GM21619 (cell line): ENCODE measurements around the gene AURKAIP1.

Experiments used
- ATAC-seq: cut with Tn5 transposase; IDR thresholded peaks from one replicate; pipeline ENCODE4 v1.9.1; 2021; ENCODE audit not compliant: unreplicated experiment

The AURKAIP1 gene

GRCh38 chr1:1361982-1362423 is 13.0 kb downstream of the AURKAIP1 start:
- ATAC-seq, result no peak

GRCh38 chr1:1361233-1361981 is 13.6 kb downstream of the AURKAIP1 start:
- no peak for ATAC-seq

- no peak for ATAC-seq
These were observed 14.4 kb downstream of the AURKAIP1 start for GRCh38 chr1:1360506-1361169.

- ATAC-seq, result no peak
These were observed 15.1 kb downstream of the AURKAIP1 start for GRCh38 chr1:1359664-1360468.

GRCh38 chr1:1359308-1359663 is 15.7 kb downstream of the AURKAIP1 start:
- no peak for ATAC-seq

GRCh38 chr1:1358433-1359271 is 16.4 kb downstream of the AURKAIP1 start, which contains the start of gene MXRA8:
Gene MXRA8 (minus strand): TSS chr1:1358555. CDS start chr1:1358504, 51 bp downstream.
- no peak for ATAC-seq

GRCh38 chr1:1357871-1358432 is 17.1 kb downstream of the AURKAIP1 start:
- ATAC-seq, result no peak

- no peak for ATAC-seq
These were observed 18.1 kb downstream of the AURKAIP1 start for GRCh38 chr1:1356796-1357401.

- no peak for ATAC-seq
These were observed 18.7 kb downstream of the AURKAIP1 start for GRCh38 chr1:1356166-1356795.

GRCh38 chr1:1355416-1355815 is 19.6 kb downstream of the AURKAIP1 start:
- no peak for ATAC-seq

DNA sequence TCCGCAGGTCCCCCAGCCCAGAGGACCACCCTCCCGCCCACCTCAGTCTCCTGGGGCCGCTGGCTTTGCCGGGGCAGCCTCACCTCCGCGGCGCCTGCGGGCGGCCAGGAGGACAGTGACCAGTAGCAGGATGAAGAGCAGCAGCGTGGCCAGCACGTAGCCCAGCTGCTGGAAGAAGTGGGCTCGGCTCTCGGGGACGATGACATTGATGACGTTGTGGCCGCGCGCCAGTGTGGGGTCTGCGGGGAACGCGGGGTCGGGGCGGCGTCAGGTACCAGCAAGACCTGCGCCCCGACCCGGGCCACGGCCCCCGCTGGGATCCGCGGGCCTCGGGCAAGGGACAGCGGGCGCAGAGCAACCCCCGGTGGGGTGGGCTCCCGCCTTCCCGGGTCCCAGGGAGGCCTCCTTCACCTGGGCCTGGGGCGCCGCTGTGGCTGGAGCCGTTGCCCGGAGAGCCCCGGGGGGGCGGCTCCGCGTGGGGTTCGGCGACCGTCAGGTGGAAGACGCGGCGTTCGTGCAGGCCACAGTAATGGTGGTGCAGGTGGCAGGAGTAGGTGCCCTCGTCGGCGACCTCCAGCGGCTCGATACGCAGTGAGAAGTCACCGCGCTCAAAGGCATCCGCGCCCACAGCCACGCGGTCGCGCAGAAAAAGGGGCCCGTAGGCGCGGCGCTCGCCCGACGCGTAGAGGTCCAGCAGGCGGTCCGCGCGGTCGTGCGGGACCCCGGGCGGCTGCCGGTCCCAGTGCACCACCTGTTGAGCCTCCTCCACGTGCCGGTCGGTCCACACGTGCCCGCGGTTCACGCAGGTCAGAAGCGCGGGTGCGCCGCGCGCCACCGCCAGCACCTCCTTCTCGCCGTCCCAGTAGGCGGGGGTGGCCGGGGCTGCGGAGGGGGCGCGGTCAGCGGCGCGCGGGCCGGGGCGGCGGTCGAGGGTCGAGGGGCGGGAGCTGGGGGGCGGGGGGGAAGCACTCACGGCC is 20.4 kb downstream of the AURKAIP1 start:
- no peak for ATAC-seq

DNA sequence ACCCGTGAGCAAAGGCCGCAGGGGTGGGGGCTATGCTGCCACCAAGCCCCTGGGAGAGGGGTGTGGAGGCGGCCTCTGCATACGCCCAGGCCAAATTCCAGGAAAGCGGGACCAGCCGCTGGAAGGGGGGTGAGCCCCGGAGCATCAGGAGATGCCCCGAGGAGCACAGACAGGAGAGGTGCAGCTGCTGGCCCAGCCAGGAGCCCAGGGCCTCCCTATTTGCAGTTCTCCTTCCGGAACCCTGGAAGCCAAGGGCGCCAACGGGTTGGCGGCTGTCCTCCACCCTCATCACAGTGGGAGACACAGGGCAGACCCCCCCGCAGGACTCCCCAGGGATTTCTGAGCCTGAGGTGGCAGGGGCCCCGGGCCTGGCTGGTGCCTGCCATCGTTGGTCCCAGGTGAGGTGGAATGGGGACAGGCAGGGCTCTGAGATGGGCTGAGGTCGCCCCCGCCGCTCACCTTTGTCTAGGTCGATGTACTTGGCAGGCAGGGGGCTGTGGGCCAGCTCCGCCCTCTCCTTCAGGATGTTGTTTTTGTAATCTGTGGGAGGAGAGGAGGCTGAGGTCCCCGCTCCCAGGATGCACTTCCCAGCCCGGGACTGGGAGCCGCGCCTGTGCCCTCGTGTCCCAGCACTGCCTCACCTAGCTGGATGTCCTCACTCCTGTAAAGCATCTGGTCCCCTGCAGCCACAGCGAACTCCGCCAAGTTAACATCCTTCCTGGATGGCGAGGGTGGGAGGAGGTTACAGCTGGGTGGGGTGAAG is 21.4 kb downstream of the AURKAIP1 start:
- no peak for ATAC-seq

- ATAC-seq, result no peak
These were observed 22.1 kb downstream of the AURKAIP1 start for GRCh38 chr1:1352786-1353388.

GRCh38 chr1:1351511-1352427 is 23.2 kb downstream of the AURKAIP1 start:
- no peak for ATAC-seq

DNA sequence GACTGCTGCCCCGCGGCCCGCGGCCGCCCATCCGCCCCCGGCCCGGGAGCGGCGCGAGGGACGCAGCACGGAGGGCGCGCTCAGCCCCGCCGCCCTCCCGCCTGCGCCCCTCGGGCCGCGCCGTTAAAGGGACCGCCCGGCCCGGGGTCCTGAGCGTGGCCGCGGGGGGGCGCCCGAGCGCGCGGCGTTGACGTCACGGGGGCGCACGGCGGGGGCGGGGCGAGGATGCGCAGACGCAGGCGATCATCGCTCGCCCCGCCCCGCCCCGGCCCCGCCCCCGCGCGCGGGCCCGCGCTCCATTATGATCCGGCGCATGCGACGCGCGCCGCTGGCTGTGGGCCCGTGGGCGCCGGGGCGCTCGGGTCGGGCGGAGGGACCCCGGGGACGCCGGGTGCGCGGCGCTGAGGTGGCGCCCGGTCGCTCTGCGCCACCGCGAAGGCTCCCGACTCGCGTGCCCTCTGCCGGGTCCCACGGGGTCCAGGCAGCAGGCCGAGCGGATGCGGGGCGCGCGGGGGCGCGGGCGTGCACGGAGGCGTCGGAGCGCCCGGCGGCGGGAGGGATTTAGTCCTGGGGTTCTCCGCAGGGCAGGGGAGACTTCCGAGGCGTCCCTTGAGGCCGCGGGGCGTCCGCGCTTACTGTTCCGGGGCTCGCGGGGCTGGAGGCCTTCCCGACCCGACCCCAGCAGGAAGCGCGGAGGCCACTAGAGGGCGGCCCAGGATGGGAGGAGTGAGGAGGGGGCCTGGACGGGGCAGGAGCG is 25.6 kb downstream of the AURKAIP1 start, which contains the start of gene DVL1:
DVL1 (minus strand) TSS at position 163 of the 757 bp plus-strand sequence. CDS start 353 bp downstream, outside the sequence.
- peak; percentile 36 for ATAC-seq
